RKO (cell line): Measurements from ENCODE around the gene HECTD4.

Experiments used
- DNase-seq: peaks from one replicate; pipeline ENCODE4 v3.0.0-alpha.2; 2016; ENCODE audit warnings: low spot score

The HECTD4 gene

DNA sequence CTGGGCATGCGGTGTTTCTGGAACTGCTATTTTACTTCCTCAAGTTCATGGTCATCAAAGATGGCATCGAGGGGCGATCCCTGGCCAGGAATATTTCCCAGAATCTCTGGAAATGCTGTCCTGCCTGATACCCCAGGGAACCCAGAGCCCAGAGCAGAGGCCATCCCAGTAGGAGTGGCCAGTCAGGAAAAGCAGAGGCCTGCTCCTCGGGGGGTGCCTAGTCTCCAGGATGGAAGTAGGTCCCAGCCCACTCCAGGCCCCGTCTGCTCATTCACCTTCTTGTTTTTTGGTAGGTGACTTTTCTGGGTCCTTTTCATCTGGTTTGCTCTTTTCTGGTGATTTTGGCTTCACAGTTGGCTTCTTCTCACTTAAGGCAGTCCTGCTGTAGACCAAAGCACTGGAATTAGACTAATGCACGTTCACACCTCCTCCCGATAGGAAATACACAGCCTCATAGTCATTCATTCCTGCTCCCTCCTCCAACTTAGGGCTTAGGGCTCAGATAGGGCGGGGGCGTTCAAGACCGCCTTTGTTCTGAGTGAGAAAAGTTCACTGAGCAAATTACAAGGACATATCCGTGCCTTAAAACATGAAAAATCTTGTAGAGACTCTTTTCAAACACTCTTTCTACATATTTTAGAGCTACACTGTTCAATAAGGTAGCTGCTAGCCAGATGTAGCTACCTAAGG is 205.8 kb downstream of the HECTD4 start:
- no peak for DNase-seq

DNA sequence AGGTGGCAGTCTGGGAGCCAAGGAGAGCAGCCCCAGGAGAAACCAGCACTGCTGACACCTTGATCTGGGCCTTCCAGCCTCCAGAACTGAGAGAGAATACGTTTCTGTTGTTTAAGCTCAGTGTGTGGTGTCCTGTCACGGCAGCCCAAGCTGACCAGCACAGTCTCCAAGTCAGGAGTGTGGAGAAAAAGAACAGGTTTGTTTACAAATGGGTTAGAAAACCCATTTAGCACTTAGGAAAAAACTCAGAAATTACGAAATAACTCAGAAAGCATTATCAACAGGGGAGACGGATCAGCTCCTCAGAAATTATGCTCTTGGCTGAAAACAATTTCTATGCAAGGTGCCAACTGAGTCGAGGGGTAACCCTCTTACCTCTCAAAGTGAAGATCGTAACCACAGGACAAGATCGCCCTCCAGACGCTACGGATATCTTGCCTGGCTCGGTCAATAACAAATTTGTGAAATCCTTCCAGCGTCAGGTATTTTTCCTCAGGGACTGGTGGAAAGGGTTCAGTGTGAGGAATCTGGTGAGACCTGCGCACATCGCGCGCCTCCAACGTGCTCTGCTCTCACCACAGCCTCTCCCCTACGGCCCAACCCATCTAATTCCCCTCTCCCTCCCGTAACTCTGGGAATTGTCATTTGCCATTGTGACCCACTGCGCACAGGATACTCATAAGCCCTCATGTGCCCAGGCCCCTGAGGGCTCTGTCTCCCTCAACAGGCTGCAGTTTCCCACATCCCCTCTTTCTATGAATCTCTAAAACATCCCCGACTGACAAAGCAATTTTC is 206.7 kb downstream of the HECTD4 start:
- no peak for DNase-seq

DNA sequence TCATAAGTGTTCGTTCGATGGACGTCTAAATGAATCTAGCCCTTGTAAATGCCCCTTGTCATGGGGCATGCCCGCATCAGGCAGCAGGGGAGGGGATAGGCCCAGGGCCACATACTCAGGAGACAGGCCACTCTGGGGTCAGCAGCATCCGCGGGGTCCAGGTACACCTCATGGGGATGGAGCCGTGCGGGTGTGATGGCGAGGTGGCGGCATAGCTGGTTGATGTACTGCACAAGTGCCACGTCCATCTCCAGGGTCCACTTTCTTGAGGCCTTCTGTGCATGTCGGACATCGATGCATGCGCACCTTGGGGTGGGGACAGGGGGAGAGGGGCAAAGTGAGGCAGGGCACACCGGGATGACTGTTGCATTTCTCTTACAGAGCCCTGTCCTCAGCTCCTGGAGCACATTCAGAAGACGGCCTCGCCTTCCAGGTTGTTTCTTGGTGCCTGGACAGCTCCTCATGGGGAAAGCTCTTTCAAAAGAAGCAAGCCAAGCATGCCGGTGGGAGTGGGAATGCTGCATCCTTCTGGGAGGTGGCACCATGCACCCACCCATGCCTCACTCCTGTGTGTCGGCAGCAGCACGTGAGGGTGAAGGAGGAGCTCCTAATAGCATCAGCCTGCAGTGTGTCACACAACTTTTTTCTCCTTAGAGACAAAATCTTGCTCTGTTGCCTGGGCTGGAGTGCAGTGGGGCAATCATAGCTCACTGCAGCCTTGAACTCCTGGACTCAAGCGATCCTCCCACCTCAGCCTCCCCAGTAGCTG is 209.5 kb downstream of the HECTD4 start:
- DNase-seq = no peak

DNA sequence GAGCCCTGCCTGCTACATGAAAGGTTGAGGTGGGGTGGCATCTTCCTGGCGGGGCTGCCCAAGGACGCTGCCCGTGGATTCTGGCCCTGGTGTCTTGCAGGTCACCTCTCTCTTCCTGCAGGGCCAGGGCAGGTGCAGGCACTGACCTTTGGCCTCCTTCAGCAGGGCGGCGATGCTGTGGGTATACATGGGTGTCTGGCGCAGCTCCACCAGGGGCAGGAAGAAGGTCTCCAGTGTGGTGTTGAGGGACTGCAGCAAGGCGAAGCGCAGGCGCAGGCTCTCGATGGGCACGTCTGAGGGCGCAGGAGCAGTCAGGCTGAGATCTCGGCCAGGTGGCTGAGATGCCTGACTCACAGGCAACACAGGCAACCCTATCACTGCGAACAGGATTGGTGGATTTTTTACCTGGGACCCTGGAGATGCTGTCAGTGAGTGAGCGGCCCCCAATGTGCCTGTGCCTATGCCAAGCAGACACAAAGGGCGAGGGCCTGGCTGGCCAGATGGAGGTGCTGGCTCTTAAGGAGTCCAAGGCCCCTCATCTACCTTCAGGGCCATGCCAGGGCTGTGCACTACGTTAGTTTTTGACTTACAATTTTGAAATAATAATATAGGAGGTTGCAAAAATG is 211.1 kb downstream of the HECTD4 start:
- DNase-seq = no peak

DNA sequence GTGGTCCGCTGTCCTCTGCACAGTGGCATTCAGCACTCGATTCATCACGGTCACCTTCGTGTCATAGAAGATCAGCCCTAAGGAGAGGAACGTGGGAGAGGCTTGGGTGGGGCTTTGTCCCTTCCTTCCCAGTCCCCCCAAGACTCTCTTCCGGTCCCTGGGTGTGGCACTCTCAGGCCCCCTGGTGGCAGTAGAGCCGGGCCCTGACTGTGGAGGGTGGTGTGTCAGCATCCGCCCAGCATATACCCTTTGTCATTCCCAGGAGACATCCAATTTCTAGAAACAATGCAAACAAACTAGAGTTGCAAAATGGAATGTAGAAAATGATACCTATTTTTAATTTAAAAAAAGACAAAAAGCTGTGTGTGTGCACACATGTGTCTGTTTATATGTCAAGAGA is 211.9 kb downstream of the HECTD4 start:
- DNase-seq = peak; percentile 20

DNA sequence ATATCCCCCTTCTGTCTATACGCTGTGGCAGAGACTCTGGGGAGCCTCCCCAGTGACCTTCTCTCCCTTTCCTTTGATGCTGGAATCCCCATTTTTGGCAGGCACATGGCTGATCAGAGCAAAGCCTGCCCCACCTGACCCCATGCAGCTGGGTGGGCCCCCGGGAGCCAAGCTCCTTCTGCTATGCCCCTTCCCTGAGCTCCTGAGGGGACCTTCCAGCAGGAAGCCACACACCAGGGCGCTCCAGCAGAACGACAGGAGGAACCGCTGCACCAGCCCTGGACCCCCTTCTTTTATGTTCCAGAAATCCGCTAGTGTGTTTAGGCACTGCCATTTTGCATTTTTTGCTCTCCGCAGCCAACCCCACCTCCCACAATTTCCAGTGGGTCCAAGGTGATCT is 212.3 kb downstream of the HECTD4 start:
- no peak for DNase-seq

DNA sequence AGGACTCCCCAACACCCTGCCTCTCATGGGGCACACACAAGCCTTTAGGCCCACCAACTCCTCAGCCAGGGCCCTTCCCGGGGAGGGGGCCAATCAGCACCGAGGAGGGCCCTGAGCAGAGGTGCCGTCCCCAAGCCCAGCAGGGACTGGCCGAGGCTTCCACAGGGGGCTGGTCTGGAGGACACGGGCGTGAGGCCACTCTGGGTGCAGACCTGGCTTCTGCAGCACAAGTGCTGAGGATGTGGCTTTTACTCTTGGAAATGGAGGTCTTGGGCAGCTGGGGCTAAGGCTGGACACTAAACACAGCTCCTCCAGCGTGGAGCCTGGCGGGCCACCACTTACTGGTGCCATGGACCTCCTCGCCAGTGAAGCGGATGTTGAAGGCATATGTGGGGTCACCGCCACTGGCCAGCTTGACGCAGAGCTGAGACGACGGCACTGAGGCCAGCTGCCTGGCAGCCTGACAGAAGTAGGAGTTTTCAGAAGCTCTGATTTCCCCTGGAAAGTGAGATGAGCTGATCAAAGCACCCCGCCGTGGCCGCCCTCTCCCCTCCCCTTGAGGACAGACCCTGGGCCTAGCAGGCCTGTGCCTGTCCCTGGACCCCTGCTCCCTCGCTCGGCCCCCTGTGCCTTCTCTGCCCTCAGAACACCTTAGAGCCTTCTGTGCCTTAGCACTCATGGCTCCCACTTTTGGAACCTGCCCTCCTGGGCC is 212.9 kb downstream of the HECTD4 start:
- no peak for DNase-seq

DNA sequence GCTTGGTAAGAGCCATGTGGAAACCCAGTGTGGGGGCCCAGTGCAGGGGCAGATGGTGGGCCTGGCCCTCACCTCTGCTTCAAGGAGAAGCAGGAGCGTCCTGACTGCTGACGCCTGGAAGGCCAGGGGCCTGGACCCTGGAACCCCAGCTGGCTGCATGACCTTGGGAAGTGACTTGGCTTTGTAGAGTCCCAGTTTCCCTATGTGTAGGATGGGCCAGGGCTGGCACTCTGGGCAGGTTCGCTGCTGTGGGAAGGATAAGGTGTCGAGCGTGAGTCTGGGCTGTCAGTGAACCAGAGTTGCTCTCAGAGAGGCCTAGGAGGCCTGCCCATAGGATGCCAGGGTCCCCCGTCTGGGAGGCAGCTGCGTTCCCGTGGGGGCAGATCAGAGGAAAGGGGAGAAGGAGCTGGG is 213.7 kb downstream of the HECTD4 start:
- DNase-seq = no peak

DNA sequence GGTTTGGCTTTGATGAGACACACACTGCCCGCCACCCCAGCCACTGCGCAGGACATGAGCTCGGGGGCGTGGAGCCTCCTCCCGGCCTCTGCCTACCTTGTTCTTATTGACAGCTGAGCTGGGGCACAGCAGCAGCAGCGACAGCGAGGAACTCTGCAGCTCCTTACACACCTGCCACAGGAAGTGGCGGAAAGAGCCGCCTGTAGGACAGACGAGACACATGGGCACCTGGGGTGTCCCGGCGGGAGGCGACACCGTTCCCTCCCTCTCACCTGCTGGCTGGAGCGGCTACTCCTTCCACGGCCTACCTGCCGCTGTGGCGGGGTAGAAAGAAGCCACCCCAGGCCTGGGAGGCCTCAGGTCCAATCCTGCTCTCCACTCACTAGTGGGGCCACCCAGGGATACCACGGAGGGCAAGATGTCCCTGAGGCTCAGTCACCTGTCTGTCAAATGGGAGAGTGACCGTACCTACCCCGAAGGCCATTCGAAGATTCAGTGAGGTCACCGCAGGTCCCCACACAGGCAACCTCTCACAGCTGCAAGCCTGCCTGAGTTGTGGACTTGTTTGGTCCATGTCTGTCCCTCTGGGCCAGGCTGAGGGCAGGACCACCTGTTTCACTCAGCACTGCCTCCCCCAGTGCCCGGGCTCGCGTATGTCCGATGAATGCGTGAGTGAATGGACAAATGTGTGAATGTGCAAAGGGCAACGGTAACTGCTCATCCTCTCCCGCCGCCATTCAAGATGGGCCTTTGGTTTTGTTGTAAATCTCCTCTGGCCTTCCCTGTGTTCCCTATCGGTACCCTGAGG is 214.3 kb downstream of the HECTD4 start:
- DNase-seq = no peak

DNA sequence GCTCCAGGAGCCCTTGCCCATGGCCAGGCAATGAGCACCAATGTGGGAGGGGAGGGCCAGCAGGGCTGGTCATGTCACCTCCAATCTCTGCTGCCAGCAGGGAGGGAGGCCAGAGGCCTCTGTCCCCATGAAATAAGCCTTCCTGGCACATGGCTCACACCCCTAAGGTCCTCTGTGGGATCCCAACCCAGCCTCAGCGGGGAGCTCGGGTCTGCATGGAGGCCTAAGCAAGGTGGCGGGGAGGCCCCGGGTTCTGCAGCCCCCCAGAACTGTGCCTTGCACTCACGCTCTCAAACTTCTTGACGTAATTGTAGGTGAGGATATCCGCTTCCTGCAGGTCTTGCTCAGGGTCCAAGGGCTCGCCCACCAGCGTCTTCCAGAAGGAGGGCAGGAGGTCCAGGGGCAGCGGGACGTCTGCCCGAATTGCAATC is 215.2 kb downstream of the HECTD4 start:
- no peak for DNase-seq

DNA sequence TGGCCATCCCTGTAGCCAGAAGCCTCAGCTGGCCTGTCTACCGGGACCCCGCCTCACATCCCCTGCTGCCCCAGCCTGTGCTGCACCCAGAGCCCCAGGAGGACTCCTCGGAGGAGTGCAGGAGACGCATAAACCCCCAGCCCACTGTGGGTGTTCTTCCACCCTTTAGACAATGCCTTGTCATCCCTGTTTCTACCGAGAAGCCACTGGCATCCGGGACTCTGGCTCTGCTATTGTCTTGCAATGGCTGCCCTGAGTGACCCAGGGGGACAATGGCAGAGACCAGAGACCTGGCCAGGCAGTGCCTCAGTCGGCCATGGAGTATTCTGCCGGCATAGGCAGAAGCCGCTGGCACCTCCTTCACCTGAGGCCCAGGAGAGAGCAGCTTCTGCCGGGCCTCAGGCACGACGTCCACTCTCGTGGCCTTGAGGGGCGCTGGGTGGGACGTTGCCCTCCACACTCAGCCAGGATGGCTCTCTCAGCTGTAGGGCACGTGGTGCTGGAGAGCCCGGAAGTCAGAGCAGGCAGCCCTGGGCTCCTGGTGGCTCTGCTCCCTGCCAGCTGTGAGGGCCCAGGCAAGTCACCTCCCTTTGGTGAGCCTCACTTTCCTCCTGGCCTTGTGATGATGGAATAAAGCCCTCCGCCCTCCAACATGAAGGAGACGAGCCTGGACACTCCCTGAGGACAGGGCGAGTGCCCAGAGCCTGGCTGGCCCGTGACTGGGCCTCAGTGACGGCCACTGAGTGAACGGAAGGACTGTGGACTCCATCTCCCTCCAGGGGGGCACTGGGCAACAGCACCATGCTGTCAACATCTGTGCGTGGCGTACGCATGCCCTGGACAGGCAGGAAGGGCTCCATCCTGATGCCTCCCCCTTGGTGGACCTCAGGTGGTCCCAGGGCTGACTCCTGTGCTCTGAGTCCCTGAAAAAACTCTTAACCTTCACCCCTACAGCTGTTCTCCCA is 215.9 kb downstream of the HECTD4 start:
- DNase-seq = no peak

DNA sequence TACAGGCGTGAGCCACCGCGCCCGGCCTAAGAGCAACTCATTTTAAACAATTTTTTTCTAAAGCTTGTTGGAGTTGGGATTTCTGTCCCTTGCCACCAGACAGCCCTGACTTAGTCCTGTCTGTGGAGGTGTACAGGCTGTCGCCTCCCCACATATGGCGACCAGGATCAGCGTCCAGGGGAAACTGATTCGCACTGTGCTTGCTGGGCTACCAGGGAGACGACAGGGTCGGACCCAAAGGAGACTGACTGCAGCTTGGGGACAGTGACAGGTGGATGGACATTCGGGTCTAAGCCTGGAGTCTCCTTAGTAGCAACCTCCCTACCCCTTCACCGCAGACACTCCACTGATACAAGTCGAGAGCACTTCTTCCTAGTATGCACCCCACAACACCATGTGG is 216.6 kb downstream of the HECTD4 start:
- no peak for DNase-seq

DNA sequence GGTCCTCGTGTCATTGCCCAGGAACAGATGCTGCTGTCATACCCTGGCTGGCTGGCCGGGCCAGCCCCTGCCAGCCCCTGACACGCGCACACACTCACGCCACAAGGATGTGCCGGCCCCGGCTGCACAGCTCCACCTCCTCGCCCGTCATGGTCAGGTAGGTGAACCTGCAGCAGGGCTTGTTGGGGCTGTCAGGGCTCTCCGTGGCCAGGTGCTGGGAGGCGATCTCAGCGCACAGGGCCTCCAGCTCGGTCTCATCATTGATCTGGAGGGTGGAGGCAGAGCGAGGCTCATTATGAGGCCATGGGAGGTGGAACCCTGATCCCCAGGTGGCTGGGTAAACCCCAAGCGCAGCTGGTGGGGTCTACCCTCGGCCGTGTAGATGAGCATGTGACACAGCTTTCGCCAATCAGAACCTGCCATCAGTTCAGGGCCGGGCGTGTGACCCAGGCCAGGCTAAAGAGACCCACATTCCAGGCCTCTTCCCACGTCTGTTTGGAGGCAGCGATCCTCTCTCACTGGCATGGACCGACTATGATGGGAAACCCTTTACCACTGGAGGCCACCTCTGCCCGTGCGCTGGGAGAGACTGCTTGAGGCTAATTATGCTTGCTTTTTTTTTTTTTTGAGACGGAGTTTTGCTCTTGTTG is 218.1 kb downstream of the HECTD4 start:
- no peak for DNase-seq

DNA sequence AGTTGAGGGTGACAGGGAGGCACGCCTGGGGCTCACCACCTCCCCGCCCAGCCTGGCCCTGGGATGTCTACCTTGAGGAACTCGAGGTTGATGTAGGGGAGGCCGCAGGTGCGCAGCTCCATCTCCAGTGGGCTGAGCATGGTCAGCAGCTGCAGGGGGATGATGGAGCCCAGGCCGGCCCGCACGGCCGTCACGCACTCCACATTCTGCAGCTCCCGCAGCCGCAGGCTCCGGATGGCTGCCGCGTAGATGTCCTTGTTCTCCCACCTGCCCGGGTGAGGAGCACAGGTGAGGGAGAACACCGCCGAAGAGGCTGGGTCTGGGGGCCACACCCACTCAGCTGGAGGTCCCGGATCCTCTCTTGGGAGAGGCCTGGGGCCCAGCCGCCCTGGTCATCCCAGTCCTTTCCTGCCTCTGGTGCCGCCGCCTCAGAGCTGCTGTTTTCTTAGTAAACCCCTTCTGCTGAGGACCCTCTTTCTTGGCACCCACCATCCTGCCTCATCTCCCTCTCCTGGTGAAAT is 218.7 kb downstream of the HECTD4 start:
- DNase-seq = no peak

DNA sequence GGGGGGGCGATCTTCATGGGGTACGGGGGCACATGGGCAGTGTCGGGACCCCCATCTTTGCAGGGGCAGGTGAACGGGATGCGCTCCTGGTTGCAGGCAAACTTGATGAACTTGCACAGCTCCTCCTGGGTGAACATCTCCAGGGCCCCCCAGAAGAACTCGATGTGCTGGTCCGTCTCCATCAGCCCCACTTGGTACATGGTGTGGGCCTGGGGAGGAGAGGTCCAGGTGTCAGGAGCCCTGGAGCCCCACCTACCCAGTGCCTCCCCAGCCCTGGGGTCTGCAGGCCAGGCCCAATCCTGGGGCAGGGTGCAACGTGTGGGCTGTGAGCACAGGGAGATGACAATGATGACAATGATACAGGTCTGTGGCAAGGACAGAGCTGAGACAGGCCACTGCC is 219.2 kb downstream of the HECTD4 start:
- no peak for DNase-seq

DNA sequence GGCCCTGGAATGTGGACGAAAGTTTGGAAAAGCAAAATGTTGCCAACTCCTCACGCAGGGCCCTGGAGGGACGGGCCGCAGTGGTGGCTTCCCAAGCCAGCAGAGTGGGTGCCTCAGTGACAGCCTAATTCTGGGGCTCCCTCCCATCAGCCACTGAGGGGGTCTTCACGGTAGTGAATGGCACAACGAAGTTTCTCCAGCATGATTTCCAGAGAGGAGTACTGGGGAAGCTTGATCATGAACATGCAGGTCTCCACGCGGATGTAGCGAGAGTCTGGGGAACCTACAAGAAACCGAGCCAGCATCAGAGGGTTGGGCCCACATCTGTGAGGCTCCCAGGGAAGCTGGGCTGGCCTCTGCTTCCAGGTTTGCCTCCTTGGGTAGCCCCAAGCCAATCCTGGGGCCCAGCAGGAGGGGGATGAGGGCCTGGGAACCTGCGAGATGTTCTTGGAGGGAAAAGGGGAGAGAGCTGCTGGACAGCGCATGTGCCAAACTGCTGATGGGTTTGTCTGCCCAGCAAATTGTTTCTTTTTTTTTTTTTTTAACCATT is 219.9 kb downstream of the HECTD4 start:
- no peak for DNase-seq

DNA sequence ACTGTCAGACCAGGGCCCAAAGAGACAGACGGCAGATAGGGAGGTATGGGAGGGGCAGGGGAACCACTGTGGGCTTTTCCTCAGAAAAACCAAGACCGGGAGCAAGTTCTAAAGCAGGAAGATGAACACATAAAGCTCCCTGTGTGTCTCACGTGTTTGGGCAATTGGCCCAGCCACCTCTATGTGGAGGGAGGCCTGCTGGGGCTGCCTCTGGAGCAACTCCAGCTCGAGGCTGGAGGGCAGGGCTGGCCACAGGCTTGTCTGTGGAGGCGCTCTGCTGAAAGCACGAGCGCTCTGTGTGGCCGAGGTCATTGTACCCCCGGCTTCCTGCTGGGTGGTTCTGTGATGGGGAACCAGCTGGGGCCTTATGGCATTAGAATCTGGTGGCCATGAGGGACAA is 220.5 kb downstream of the HECTD4 start:
- DNase-seq = no peak

DNA sequence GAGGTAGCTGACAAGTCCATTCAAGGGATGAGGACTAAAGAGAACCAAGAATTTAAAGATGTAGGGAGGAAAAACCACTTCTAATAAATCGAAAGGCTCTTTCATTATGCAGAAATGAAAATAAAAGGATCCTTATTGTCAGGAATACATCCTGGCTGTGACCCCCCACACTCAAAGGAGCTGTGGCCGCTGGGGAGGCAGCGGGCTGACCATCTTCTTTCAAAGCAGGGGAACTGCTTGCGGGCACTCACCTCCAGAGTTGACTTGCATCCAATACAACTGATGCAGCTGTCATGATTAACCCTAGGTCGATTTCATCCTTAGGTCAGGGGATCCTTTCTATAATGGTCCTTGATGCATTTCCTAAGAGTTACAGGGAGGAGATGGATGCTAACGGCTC is 221.6 kb downstream of the HECTD4 start:
- DNase-seq = no peak

DNA sequence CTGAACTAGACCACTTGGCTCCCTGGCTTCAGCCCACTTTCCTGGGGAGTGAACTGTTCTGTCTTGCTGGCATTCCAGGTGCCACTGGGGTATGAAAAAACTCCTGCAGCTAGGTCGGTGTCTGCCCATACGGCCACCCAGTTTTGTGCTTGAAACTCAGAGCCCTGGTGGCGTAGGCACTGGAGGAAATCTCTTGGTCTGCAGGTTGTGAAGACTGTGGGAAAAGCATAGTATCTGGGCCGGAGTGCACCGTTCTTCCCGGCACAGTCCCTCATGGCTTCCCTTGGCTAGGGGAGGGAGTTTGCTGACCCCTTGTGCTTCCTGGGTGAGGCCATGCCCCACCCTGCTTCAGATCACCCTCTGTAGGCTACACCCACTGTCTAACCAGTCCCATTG is 223.1 kb downstream of the HECTD4 start:
- no peak for DNase-seq
